ENCODE results near the gene NRCAM. TPM values are rescaled to one million over a fixed set of nuclear protein-coding genes. Genes with fewer than 3 reads are reported as not detected.
A peak's percentile ranks its signal among the peaks of the same experiment; 100 is the strongest.

Gene NRCAM
- total RNA-seq, 1 donor from 2014 or later, result 0.14 TPM

GRCh38 chr7:108188724-108189123 lies 267.5 kb downstream of the NRCAM start:
- H3K27me3 ChIP-seq (ENCODE audit: low read depth), result no peaks in the 10 kb centered on the region
- no peaks in the 10 kb centered on the region for H3K36me3 ChIP-seq
- DNase-seq, result no peak
- intact Hi-C loops (cut with micrococcal nuclease), result no loop called here
- TF ChIP-seq CTCF (IDR thresholded peaks at IDR 0.05; ENCODE audit: borderline replicate concordance), result no peak
- H3K4me1 ChIP-seq, result no peaks in the 10 kb centered on the region
- no peaks in the 10 kb centered on the region for H3K9me3 ChIP-seq (replicated peaks)
- no peak overlapping the region for H3K4me3 ChIP-seq
- no peak overlapping the region for H3K27ac ChIP-seq (replicated peaks)

- no peaks in the 10 kb centered on the region for H3K9me3 ChIP-seq (replicated peaks)
- H3K36me3 ChIP-seq, result no peaks in the 10 kb centered on the region
- H3K4me1 ChIP-seq, result no peaks in the 10 kb centered on the region
- peak; percentile 83 for TF ChIP-seq CTCF (IDR thresholded peaks at IDR 0.05; ENCODE audit: borderline replicate concordance)
- intact Hi-C loops (cut with micrococcal nuclease), result loop anchor here (5.0 kb wide), 1 partner anchor 316 kb away; no protein-coding TSS in a partner anchor
- no peak for DNase-seq
- no peaks in the 10 kb centered on the region for H3K27me3 ChIP-seq (ENCODE audit: low read depth)
- no peak overlapping the region for H3K27ac ChIP-seq (replicated peaks)
- no peak overlapping the region for H3K4me3 ChIP-seq
Observed at GRCh38 chr7:108181073-108181985, 274.9 kb downstream of the NRCAM start.

- no peak for TF ChIP-seq CTCF (IDR thresholded peaks at IDR 0.05; ENCODE audit: borderline replicate concordance)
- no peak overlapping the region for H3K4me3 ChIP-seq
- H3K36me3 ChIP-seq, result no peaks in the 10 kb centered on the region
- H3K4me1 ChIP-seq, result no peaks in the 10 kb centered on the region
- peaks cover 8% of the 10 kb centered on the region for H3K27me3 ChIP-seq (ENCODE audit: low read depth)
- no peak overlapping the region for H3K27ac ChIP-seq (replicated peaks)
- no peak for DNase-seq
- intact Hi-C loops (cut with micrococcal nuclease), result no loop called here
- H3K9me3 ChIP-seq (replicated peaks), result no peaks in the 10 kb centered on the region
Observed at GRCh38 chr7:108178398-108178797, 277.8 kb downstream of the NRCAM start.

- H3K36me3 ChIP-seq, result no peaks in the 10 kb centered on the region
- H3K4me3 ChIP-seq, result no peak overlapping the region
- H3K4me1 ChIP-seq, result peaks cover 7% of the 10 kb centered on the region
- no peaks in the 10 kb centered on the region for H3K9me3 ChIP-seq (replicated peaks)
- no peak for TF ChIP-seq CTCF (IDR thresholded peaks at IDR 0.05; ENCODE audit: borderline replicate concordance)
- DNase-seq, result no peak
- H3K27ac ChIP-seq (replicated peaks), result no peak overlapping the region
- intact Hi-C loops (cut with micrococcal nuclease), result no loop called here
- peaks cover 8% of the 10 kb centered on the region for H3K27me3 ChIP-seq (ENCODE audit: low read depth)
Observed at GRCh38 chr7:108171164-108171563, 285.1 kb downstream of the NRCAM start.

- no peak for DNase-seq
- intact Hi-C loops (cut with micrococcal nuclease), result no loop called here
- TF ChIP-seq CTCF (IDR thresholded peaks at IDR 0.05; ENCODE audit: borderline replicate concordance), result no peak
Observed at GRCh38 chr7:108170251-108170650, 286.0 kb downstream of the NRCAM start.

More at GRCh38 chr7:108170251-108170650, 286.0 kb downstream of the NRCAM start:
- Histone ChIP-seq H3K36me3 (no peaks in the 10 kb centered on the region), H3K27me3 (ENCODE audit: low read depth) (peaks cover 3% of the 10 kb centered on the region), H3K27ac (replicated peaks) (no peak overlapping the region), H3K9me3 (replicated peaks) (no peaks in the 10 kb centered on the region), H3K4me1 (peaks cover 7% of the 10 kb centered on the region), H3K4me3 (no peak overlapping the region)
